OCI-LY7 (cell line): ENCODE measurements around the gene IVD. TPM values are rescaled to one million over a fixed set of nuclear protein-coding genes. Genes with fewer than 3 reads are reported as not detected.
"Not testable (repeated sequence)": the region's sequence is repeated elsewhere in the genome, so short reads cannot be mapped to it uniquely, and the experiment has no call there.

Experiments used
- BruUV-seq: library from RNA; stranded (reverse); fragments of 400-500 nt; replicated peaks from 2 replicates; lab custom pipeline; 2021; lab: Mats Ljungman, UMichigan
- CTCF ChIA-PET: fragments of 300-600 bp; sonication (Branson Sonifier 250); formaldehyde crosslinking; loops from one replicate; lab custom pipeline; 2022; ENCODE audit warnings: antibody characterized with exemption; ENCODE audit not compliant: unreplicated experiment; lab: Charles Lee
- POLR2A ChIA-PET: fragments of 300-600 bp; sonication (Branson Sonifier 250); formaldehyde crosslinking; loops from one replicate; lab custom pipeline; 2022; ENCODE audit warnings: antibody characterized with exemption; lab: Charles Lee
- DNase-seq: peaks from one replicate; pipeline ENCODE4 v3.0.0-alpha.2; 2015; ENCODE audit warnings: low spot score
- H2AFZ ChIP-seq: fragments of 200-600 bp; sonication (generic), shearing (Covaris generic); 2 replicates; pipeline ENCODE4 v1.6.1; 2014; ENCODE audit warnings: mild to moderate bottlenecking, antibody characterized with exemption, low read length, moderate library complexity
- H3K27ac ChIP-seq: fragments of 200-600 bp; sonication (generic); 2 replicates; pipeline ENCODE4 v1.5.1; 2014; ENCODE audit warnings: mixed run types, low read depth, mild to moderate bottlenecking, moderate library complexity, low read length, inconsistent platforms; ENCODE audit not compliant: poor library complexity, severe bottlenecking
- H3K36me3 ChIP-seq: fragments of 200-600 bp; sonication (generic); 2 replicates; pipeline ENCODE4 v1.6.1; 2014; ENCODE audit warnings: mild to moderate bottlenecking, antibody characterized with exemption, low read length, moderate library complexity, mixed read lengths; ENCODE audit not compliant: insufficient read depth
- H3K4me1 ChIP-seq: fragments of 200-600 bp; sonication (generic); 2 replicates; pipeline ENCODE4 v1.5.1; 2014; ENCODE audit warnings: mild to moderate bottlenecking, low read length; ENCODE audit not compliant: insufficient read depth, poor library complexity, severe bottlenecking
- H3K4me2 ChIP-seq: fragments of 200-600 bp; sonication (generic); 2 replicates; pipeline ENCODE4 v1.6.1; 2014; ENCODE audit warnings: mild to moderate bottlenecking, low read length
- H3K4me3 ChIP-seq: fragments of 200-600 bp; sonication (generic); 2 replicates; pipeline ENCODE4 v1.5.1; 2014; ENCODE audit warnings: mild to moderate bottlenecking, low read depth, low read length; ENCODE audit not compliant: poor library complexity, severe bottlenecking
- H3K79me2 ChIP-seq: fragments of 200-600 bp; sonication (generic); 2 replicates; pipeline ENCODE4 v1.6.1; 2016; ENCODE audit warnings: low read depth, mild to moderate bottlenecking, low read length, moderate library complexity, mixed read lengths; ENCODE audit not compliant: insufficient read depth
- H3K9me2 ChIP-seq: fragments of 200-600 bp; sonication (generic); 2 replicates; pipeline ENCODE4 v1.6.1; 2016; ENCODE audit warnings: mild to moderate bottlenecking, low read length, mixed read lengths; ENCODE audit not compliant: insufficient read depth
- H3K9me3 ChIP-seq: fragments of 200-600 bp; sonication (generic); 2 replicates; pipeline ENCODE4 v1.6.1; 2014; ENCODE audit warnings: mild to moderate bottlenecking, mixed run types, low read length, mixed read lengths
- H4K20me1 ChIP-seq: fragments of 200-600 bp; sonication (generic); 2 replicates; pipeline ENCODE4 v1.6.1; 2014; ENCODE audit warnings: mild to moderate bottlenecking, antibody characterized with exemption, low read length, moderate library complexity, mixed read lengths; ENCODE audit not compliant: insufficient read depth
- EZH2phosphoT487 ChIP-seq: fragments of 200-600 bp; sonication (generic); IDR thresholded peaks from 2 replicates; pipeline ENCODE4 v1.6.1; 2018; ENCODE audit warnings: low read depth, borderline replicate concordance, mild to moderate bottlenecking, mixed run types, antibody characterized with exemption, low read length, moderate library complexity, mixed read lengths
- intact Hi-C: fragments of 100-400 bp; cut with micrococcal nuclease; formaldehyde crosslinking; loops from one replicate; pipeline ENCODE4 v1.10.0; 2022; ENCODE audit not compliant: unreplicated experiment
- total RNA-seq, 2 experiments: library from RNA; depleted of rRNA in 1 of 2; stranded (reverse); fragments of >200 nt in 1 of 2; shearing (Covaris generic) in 1 of 2; gene quantifications; 2 replicates each; pipeline ENCODE4 v1.2.3, GENCODE V29; 2014 to 2022
- TF ChIP-seq, protein P1 (sequence below): fragments of 200-600 bp; sonication (generic); conservative IDR thresholded peaks from 2 replicates; pipeline ENCODE4 v1.5.1; 2014; ENCODE audit warnings: mild to moderate bottlenecking, antibody characterized with exemption, low read length, moderate library complexity, mixed read lengths

Gene IVD
- total RNA-seq, 2 experiments from 2014 or later = 20.6 to 67.3 TPM

DNA sequence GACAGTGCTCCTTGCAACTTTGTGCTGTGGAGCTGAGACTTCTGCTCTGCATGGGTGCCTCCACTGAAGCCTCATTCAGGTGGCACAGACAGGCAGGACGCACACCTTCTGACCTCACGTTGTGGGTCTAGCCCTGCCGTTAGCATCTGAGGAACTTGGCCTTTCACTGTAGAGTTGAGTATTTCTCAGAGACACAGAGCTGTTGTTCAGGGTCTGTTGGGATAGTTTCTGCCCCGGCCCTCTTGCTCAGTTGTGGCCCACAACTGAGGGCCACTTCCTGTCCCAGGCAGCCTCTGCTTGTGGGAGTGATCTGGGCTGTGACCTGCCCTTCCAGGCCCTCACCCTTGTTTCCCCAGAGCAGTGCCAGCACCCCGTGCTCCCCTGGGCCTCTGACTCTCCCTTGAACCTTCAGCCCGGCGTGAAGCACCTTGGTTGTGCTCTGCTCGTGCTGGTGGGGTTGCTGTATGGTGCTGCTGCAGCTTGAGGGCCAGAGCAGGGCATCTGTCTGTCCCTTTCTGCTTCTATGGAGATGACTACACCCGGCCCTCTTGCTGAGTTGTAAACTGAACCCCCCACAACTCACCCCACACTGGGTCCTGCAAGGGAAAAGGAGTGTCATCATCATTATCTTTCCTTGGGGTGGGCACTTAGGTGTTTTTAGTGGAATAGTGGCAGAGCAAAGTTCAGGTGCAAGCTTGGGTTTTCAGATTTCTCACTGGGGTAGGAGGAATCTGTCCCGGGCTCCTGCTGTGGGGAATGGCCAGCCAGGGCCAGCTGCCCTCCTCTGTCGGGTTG, 46.9 kb downstream of the IVD start:
- Histone ChIP-seq H3K4me1 (peaks cover 13% of the 10 kb centered on the region), H3K4me2 (peak overlapping the region; percentile 18; the same call in 1 of the 2 replicates), H3K36me3 (no peaks in the 10 kb centered on the region), H4K20me1 (peaks cover 3% of the 10 kb centered on the region; the same call in 1 of the 2 replicates), H3K79me2 (no peaks in the 10 kb centered on the region), H3K9me3 (no peaks in the 10 kb centered on the region), H3K4me3 (no peak overlapping the region), H2AFZ (no peak overlapping the region), H3K27ac (no peak overlapping the region), H3K9me2 (no peaks in the 10 kb centered on the region)
- no TSS peak for BruUV-seq
- DNase-seq = peak; percentile 39
- CTCF ChIA-PET = no interaction called here
- TF ChIP-seq, protein P1, sequence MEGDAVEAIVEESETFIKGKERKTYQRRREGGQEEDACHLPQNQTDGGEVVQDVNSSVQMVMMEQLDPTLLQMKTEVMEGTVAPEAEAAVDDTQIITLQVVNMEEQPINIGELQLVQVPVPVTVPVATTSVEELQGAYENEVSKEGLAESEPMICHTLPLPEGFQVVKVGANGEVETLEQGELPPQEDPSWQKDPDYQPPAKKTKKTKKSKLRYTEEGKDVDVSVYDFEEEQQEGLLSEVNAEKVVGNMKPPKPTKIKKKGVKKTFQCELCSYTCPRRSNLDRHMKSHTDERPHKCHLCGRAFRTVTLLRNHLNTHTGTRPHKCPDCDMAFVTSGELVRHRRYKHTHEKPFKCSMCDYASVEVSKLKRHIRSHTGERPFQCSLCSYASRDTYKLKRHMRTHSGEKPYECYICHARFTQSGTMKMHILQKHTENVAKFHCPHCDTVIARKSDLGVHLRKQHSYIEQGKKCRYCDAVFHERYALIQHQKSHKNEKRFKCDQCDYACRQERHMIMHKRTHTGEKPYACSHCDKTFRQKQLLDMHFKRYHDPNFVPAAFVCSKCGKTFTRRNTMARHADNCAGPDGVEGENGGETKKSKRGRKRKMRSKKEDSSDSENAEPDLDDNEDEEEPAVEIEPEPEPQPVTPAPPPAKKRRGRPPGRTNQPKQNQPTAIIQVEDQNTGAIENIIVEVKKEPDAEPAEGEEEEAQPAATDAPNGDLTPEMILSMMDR = no peak
- TF ChIP-seq EZH2phosphoT487 = no peak
- intact Hi-C loops = no loop called here
- POLR2A ChIA-PET = interaction anchor here (0.9 kb wide), 1 partner anchor 11 kb away, joined by 3 read pairs; no protein-coding TSS in a partner anchor

DNA sequence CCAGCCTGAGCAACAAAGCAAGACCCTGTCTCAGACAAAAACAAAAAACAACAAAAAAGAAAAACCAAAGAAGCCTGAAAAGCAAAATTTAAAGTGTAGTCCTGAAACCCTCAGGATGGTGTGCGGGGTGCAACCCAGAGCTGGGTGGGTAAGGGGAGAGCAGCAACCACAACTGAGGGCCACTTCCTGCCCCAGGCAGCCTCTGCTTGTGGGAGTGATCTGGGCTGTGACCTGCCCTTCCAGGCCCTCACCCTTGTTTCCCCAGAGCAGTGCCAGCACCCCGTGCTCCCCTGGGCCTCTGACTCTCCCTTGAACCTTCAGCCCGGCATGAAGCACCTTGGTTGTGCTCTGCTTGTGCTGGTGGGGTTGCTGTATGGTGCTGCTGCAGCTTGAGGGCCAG, 48.3 kb downstream of the IVD start:
- H3K4me2 ChIP-seq, H3K9me2 ChIP-seq, POLR2A ChIA-PET, H2AFZ ChIP-seq, H4K20me1 ChIP-seq, H3K4me3 ChIP-seq, BruUV-seq, intact Hi-C loops, H3K27ac ChIP-seq, H3K9me3 ChIP-seq, H3K79me2 ChIP-seq, DNase-seq, H3K36me3 ChIP-seq, CTCF ChIA-PET: not testable (repeated sequence)
- peaks cover 13% of the 10 kb centered on the region for H3K4me1 ChIP-seq

DNA sequence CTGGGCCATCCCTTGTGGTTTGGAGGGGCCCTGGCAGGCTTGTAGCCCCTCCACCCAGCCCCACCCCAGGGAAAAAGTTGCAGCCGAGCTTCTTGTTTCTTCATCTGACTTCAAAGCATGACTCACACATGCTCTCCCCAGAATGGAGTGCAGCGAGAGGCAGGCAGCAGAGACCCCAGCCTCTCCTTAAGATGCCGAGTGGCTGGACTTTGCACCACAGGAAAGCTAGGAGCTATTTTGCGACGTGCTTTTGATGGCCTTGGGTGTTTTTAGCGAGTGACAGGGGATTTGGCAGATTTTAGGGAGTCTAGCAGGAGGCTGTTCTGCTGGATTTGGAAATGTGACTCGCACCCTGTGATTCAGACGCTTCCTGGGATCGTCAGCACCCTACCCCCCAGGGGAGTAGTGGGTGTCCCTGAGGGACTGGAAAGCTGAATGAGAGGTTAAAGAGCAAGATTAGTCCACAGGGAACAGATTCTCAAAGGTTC, 49.4 kb downstream of the IVD start:
- Histone ChIP-seq H3K27ac (no peak overlapping the region), H3K79me2 (no peaks in the 10 kb centered on the region), H3K4me2 (no peak overlapping the region), H3K36me3 (no peaks in the 10 kb centered on the region), H4K20me1 (0 out of 2 replicates have a peak, but pooled peaks cover 3% of the 10 kb centered on the region), H3K9me3 (no peaks in the 10 kb centered on the region), H3K4me3 (no peak overlapping the region), H2AFZ (no peak overlapping the region), H3K9me2 (no peaks in the 10 kb centered on the region), H3K4me1 (peaks cover 13% of the 10 kb centered on the region)
- intact Hi-C loops = no loop called here
- ChIA-PET POLR2A (no interaction called here), CTCF (interaction anchor here (1.0 kb wide), 1 partner anchor 14 kb away, joined by 4 read pairs; the partner anchor contains the start of gene BAHD1)
- TF ChIP-seq EZH2phosphoT487 = no peak
- TF ChIP-seq, protein P1 = no peak
- no TSS peak for BruUV-seq
- DNase-seq = no peak
